Stimulated activated CD4-positive, alpha-beta T cell treated with anti-CD3 and anti-CD28 coated beads, Interleukin-1b, Interleukin-23, amount 100 ng/mL, for 1 hour (primary cell): Measurements from ENCODE around the gene FSTL4.

ENCODE experiments used
- DNase-seq, 2 donors: peaks; one replicate each; pipeline ENCODE4 v3.0.0-alpha.2; 2020; ENCODE audit warnings: low read depth in 2 of 2

The FSTL4 gene

GRCh38 chr5:133366438-133366837 is 245.9 kb downstream of the FSTL4 start:
- DNase-seq = no peak

- DNase-seq = no peak
Measured at GRCh38 chr5:133365738-133366137, 246.6 kb downstream of the FSTL4 start.

DNA sequence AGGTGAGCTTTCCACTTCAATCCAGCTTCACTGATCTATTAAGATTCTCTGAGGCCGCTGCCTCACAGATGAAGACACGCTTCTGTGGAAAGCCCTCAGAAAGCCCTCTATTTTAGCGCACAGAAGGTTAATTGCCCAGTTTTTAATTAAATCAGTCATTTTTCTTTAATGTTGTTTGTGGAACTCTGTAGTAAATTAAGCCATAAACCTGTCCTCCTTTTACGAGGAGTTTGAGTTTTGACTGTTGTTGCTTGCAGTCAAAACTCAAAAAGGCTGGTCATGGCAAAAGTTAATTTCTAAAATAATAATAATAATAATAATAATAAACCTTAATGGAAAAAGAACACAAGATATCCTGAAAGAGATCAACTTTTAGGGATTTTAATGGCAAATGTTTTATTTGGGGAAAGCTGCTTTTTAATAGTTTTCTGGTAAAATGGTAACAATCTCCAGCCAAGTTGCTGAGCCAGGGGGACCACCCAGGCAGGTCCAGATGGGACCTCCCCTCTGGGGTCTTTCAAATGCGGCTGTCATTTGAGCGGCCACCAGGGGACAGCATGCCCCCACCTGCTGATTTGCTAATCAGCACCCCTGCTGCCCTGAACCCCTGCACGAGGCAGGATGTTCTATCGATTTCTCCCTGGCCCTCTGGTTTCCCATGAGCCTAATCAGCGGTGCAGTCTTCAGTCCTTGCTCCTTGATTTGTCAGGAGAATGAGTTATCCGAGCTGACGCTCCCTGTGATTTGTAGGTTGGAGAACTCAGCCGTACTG is 247.2 kb downstream of the FSTL4 start:
- no peak for DNase-seq

DNA sequence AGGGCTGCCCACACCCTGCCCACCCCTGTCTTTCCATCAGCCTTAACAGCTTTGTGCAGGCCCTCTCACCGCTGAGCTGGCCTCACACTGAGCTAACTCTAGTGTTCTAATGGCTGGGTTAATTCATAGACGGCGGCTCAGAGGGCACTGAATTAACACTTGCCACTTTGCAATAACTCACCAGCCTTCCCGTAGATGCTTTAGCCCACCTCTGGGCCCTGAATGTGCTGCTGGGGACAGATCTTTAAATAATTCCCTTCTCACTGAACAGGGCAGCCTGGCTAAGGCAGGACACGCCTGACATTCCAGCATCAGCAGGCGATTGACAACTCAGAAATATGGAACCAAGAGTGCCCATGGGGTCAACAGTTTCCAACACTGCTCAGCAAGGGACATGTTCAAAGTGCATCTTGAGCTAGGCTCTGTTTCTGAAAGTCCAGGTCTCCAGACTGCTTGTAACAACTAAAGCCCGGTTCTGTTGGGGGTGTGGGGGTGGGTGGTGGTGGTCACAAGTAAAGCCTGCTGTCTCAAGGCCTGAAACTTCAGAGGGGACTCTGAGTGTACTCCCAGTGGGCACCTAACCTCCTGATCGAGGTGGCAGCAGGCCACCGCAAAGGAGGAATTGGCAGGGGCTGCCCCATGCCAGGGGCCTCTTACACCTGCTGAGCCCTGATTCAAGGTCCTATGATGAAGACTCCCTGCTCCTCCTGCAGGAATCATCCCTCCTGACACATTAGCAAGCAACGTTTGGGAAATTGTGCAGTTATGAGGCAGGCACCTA is 248.3 kb downstream of the FSTL4 start:
- DNase-seq = no peak

DNA sequence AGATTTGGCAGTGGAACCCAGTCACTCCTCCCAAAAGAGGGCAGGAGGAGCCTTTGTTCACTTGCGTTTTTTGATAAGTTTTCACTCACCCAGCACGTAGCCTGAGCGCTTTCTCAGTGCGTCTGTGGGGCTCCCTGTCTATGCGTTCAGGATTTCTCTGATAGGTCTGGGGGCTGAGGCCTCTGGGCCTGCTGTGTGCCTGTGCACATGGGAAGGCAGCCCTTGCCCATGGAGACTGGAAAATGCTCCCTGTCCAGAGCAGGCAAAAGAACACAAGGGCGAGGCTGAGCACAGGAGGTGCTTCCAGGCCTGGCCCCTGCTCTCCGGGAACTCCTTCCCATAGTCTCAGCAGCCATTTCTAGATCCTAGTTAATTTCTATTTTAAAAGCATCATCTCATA is 249.9 kb downstream of the FSTL4 start:
- no peak for DNase-seq

DNA sequence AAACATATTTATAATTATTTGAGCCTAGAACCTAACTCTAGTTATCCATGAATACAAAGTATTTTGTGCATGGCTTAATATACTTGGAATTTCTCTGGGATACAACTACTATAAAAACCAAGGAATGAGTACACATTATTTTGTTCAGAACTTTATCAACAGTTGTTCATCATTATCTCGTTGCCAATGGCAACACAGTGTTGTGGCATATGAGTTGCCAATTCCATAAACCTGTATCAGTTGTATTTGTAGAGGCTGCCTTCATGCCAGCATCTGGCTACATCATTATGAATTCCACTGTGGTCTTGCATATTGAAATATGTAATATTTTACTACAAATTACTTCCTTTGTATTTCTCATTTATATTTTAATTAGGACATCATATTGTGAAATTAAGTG is 250.4 kb downstream of the FSTL4 start:
- no peak for DNase-seq

- no peak for DNase-seq
Measured at GRCh38 chr5:133360693-133361472, 251.5 kb downstream of the FSTL4 start.

GRCh38 chr5:133359861-133360260 is 252.5 kb downstream of the FSTL4 start:
- DNase-seq = no peak

- DNase-seq = no peak
Measured at GRCh38 chr5:133358271-133358670, 254.1 kb downstream of the FSTL4 start.

DNA sequence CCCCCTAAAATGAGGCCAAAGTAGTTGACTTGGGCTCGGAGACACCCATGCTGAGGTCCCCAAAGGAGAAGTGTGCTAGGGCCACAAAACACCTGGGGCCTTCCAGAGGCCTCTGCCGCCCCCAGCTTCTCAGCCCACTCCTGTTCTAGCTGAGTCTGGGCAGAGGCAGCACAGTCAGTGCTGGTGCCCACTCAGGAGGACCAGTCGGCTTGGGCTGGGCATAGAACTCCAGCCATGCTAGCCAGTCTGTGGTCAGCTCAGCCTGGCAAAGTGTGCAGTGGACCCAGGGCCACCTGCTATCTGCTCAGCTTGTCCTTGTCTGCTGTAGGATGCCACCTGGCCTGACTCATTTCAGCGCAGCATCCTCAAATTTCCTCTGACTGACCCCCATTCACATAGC is 254.6 kb downstream of the FSTL4 start:
- DNase-seq = no peak

GRCh38 chr5:133356984-133357421 is 255.3 kb downstream of the FSTL4 start:
- no peak for DNase-seq

DNA sequence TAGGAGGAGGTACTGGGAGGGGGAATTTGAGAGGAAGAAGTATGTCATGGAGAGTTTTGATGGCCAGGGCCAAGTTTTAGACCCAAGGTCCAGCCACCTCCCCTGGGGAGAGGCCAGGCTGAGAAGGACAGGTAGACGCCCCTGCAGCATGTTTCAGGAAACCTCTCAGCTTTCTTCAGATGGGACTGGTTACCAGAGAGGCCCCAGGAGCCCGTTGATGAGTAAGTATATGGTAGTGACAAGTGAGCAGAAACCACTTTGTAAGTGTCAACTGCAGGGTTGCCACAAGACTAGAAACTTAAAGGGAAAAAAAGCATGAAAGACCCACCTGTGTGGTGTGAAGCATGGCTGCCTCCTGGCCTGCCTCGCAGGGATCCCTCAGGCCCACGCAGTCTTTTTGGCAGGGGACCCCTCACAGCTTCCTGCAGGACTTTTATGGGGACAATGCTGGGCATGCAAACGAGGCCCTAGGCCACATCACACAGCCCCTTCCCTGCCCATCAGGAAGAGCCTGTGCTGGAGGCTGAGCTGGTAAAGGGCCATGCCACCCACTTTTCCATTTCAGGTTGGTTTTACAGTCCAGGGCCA is 255.9 kb downstream of the FSTL4 start:
- DNase-seq = no peak

GRCh38 chr5:133354323-133355185 is 257.8 kb downstream of the FSTL4 start:
- no peak for DNase-seq

DNA sequence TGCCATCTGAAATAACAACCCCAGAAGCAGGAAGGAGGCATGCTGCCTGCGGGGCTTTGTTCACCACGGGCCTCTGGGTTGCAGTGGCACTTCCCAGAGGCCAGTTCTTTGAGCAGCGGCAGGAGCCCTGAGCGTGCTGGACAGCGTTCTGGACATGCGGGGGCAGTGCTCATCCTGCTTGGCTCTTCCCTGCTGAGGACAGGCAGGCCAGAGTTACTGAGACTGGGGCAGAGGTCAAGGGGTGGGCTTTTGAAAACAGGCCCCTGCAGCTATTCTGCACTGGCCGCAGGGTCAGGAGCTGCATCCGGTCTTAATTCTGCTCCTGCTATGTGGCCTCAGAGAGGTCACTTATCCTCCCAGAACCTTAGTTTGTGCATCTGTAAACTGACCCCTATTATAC is 258.6 kb downstream of the FSTL4 start:
- DNase-seq = no peak

- no peak for DNase-seq
Measured at GRCh38 chr5:133348406-133348805, 263.9 kb downstream of the FSTL4 start.

DNA sequence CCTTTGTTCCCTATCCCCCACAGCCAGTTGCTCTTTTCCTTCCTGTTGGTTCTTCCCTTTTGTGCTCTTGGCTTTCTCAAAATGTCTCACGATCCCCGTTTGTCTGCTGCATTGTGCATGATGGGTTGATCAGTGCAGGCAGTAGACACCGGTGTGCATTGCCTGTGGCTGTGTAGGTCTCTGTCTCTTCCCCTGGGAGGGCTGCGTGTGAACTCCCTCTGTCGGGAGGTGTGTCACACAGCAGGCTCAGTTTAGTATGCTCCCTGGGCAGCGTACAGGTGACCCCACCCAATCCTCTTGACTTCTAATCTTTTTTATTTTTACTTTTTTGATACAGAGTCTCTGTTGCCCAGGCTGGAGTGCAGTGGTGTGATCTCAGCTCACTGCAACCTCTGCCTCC is 265.3 kb downstream of the FSTL4 start:
- no peak for DNase-seq

DNA sequence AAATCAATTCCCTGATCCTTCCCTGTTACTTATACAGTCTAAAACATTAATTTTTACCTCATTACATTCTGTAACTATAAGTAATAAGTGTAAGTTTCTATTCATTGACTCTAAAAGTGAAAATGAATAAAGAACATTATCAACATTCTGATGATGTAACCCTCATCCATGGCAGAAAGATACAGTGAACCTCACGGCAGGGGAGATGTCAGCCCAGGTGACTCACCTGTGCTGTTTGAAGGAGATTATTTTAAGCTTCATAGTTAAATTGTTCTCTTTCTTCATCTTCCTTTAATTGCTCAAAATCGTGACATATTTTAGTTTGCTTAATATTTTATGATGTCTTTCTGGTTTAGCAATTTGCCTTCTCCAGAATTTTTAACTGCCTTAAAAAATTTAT is 268.1 kb downstream of the FSTL4 start:
- no peak for DNase-seq

- DNase-seq = no peak
Measured at GRCh38 chr5:133343196-133343595, 269.1 kb downstream of the FSTL4 start.

DNA sequence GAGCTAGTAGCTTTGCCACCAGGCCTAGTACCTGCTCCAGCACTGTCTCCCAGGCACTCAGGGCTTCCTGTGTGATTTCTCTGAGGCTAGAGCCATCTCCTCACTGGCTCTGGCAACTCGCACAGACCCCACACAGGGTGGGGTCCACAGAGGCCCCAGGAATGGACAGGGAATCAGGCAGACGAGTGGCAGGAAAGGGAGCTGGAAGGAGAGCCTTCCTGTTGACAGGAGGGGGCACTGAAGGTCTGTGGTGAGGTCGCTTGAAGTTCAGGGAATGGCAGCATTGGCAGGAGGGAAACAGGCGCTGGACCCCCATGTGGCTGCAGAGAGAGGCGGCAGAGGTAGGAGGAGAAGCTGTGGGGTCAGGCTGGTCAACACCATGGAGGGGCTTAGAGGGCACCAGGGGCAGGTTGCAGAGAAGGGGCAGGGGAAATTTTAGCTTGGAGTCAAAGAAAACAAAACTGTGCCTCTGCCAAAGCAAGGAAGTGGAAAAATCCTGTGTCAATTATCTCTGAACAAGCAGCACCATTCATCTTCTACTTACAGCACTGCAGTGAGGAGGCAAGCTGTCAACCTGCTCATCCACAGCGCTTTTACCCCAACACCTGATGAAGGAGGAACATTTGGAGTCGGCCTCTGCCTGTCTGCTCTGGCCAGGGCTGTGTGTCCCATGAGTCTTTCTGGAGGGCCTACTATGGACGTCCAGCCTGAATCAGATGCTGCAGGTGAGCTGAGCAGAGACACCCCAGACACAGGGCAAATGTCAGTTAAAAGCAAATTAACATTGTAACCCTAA is 270.2 kb downstream of the FSTL4 start:
- no peak for DNase-seq

- DNase-seq = no peak
Measured at GRCh38 chr5:133341296-133341695, 271.0 kb downstream of the FSTL4 start.
